Ishikawa (cell line): ENCODE measurements around the gene TMEM164.

Experiments used
- CEBPB ChIP-seq: IDR thresholded peaks from 2 replicates; pipeline ENCODE4 v1.6.1; 2012
- CREB1 ChIP-seq: IDR thresholded peaks from 2 replicates; pipeline ENCODE4 v1.6.1; 2012; ENCODE audit warnings: low read depth
- EGR1 ChIP-seq: IDR thresholded peaks from 2 replicates; pipeline ENCODE4 v1.6.1; 2012
- EP300 ChIP-seq: IDR thresholded peaks from 2 replicates; pipeline ENCODE4 v1.6.1; 2012; ENCODE audit warnings: borderline replicate concordance
- FOXM1 ChIP-seq: IDR thresholded peaks from 2 replicates; pipeline ENCODE4 v1.6.1; 2012; ENCODE audit warnings: low read depth, borderline replicate concordance
- MAX ChIP-seq: IDR thresholded peaks from 2 replicates; pipeline ENCODE4 v1.6.1; 2012
- NFIC ChIP-seq: IDR thresholded peaks from 2 replicates; pipeline ENCODE4 v1.6.1; 2012
- RAD21 ChIP-seq: IDR thresholded peaks from 2 replicates; pipeline ENCODE4 v1.6.1; 2012; ENCODE audit warnings: low read depth
- REST ChIP-seq: IDR thresholded peaks from 2 replicates; pipeline ENCODE4 v1.6.1; 2012; ENCODE audit warnings: low read depth, mild to moderate bottlenecking
- TAF1 ChIP-seq: IDR thresholded peaks from 2 replicates; pipeline ENCODE4 v1.6.1; 2012; ENCODE audit warnings: low read depth, mild to moderate bottlenecking
- TCF12 ChIP-seq: IDR thresholded peaks from 2 replicates; pipeline ENCODE4 v1.6.1; 2012; ENCODE audit warnings: low read depth
- TEAD4 ChIP-seq: IDR thresholded peaks from 2 replicates; pipeline ENCODE4 v1.6.1; 2012
- USF1 ChIP-seq: IDR thresholded peaks from 2 replicates; pipeline ENCODE4 v1.6.1; 2012
- YY1 ChIP-seq: IDR thresholded peaks from 2 replicates; pipeline ENCODE4 v1.6.1; 2012; ENCODE audit warnings: low read depth
- ZBTB7A ChIP-seq: IDR thresholded peaks from 2 replicates; pipeline ENCODE4 v1.6.1; 2012; ENCODE audit warnings: low read depth

Gene TMEM164

GRCh38 chrX:110182865-110183264 lies 180.0 kb downstream of the TMEM164 start:
- TF ChIP-seq CEBPB (no peak), TCF12 (no peak), MAX (no peak), YY1 (no peak), TEAD4 (no peak)

- no peak for TF ChIP-seq ZBTB7A
- TF ChIP-seq TEAD4: no peak
- no peak for TF ChIP-seq YY1
- TF ChIP-seq REST: no peak
- no peak for TF ChIP-seq EP300
- TF ChIP-seq NFIC: no peak
- TF ChIP-seq USF1: no peak
- no peak for TF ChIP-seq RAD21
- TF ChIP-seq TCF12: no peak
- TF ChIP-seq CREB1: no peak
- no peak for TF ChIP-seq CEBPB
These were observed 180.4 kb downstream of the TMEM164 start for GRCh38 chrX:110183314-110183713.

GRCh38 chrX:110188701-110189558 lies 186.0 kb downstream of the TMEM164 start:
- TF ChIP-seq YY1 (no peak), CREB1 (no peak), FOXM1 (no peak), EGR1 (no peak), NFIC (no peak), TCF12 (no peak), ZBTB7A (no peak), REST (no peak), USF1 (no peak), TEAD4 (no peak), EP300 (no peak), MAX (no peak), CEBPB (no peak), RAD21 (no peak), TAF1 (no peak)

GRCh38 chrX:110192516-110192915 lies 189.6 kb downstream of the TMEM164 start:
- TF ChIP-seq RAD21: no peak
- TF ChIP-seq YY1: no peak
- no peak for TF ChIP-seq TCF12
- TF ChIP-seq CREB1: no peak
- no peak for TF ChIP-seq TEAD4
- TF ChIP-seq EP300: no peak
- no peak for TF ChIP-seq NFIC
- TF ChIP-seq TAF1: no peak
- TF ChIP-seq EGR1: no peak
- no peak for TF ChIP-seq USF1

GRCh38 chrX:110194977-110195376 lies 192.1 kb downstream of the TMEM164 start:
- TF ChIP-seq USF1 (no peak), REST (no peak), YY1 (no peak), RAD21 (no peak), CREB1 (no peak), TEAD4 (no peak), TAF1 (no peak), EP300 (no peak), MAX (no peak), CEBPB (no peak), EGR1 (no peak), NFIC (no peak)
